HepG2 (cell line): ENCODE measurements around the gene HECTD1. TPM values are rescaled to one million over a fixed set of nuclear protein-coding genes. Genes with fewer than 3 reads are reported as not detected.

Source experiments
- FOSL2 ChIP-seq: sonication (generic); formaldehyde crosslinking; IDR thresholded peaks from 2 replicates; pipeline ENCODE4 v1.4.0; 2020; ENCODE audit warnings: missing genetic modification reagents
- FOXK2 ChIP-seq: fragments of 450-650 bp; IDR thresholded peaks from 2 replicates; pipeline ENCODE4 v1.6.1; 2016
- FOXP1 ChIP-seq, 2 experiments: fragments of 450-650 bp in 1 of 2; IDR thresholded peaks; 2 replicates each; pipeline ENCODE4 v1.6.1; 2017 to 2018; ENCODE audit warnings: antibody characterized with exemption in 1 of 2
- HDAC2 ChIP-seq: sonication (generic); formaldehyde crosslinking; IDR thresholded peaks from 2 replicates; pipeline ENCODE4 v1.4.0; 2020; ENCODE audit warnings: missing genetic modification reagents
- KLF16 ChIP-seq, 2 experiments: sonication (generic) in 1 of 2; formaldehyde crosslinking in 1 of 2; IDR thresholded peaks; 2 replicates each; pipeline versions ENCODE4 v1.6.1 to v1.8.0; 2016 to 2023; ENCODE audit warnings: missing genetic modification reagents in 2 of 2, missing compliant biosample characterization in 1 of 2
- MAFG ChIP-seq: sonication (generic); formaldehyde crosslinking; IDR thresholded peaks from 2 replicates; pipeline ENCODE4 v1.5.1; 2020; ENCODE audit warnings: mild to moderate bottlenecking, missing genetic modification reagents
- MBD4 ChIP-seq: IDR thresholded peaks from 2 replicates; pipeline ENCODE4 v1.6.1; 2012; ENCODE audit warnings: low read length, inconsistent platforms, borderline replicate concordance
- MLX ChIP-seq: IDR thresholded peaks from 2 replicates; pipeline ENCODE4 v1.6.1; 2016
- MYC ChIP-seq: sonication (generic); formaldehyde crosslinking; IDR thresholded peaks from 2 replicates; pipeline ENCODE4 v1.9.0; 2021; ENCODE audit warnings: missing genetic modification reagents, borderline replicate concordance
- PAX8 ChIP-seq: sonication (generic); formaldehyde crosslinking; IDR thresholded peaks from 2 replicates; pipeline ENCODE4 v1.8.0; 2022; ENCODE audit warnings: mild to moderate bottlenecking, missing genetic modification reagents, borderline replicate concordance
- PHF5A ChIP-seq: IDR thresholded peaks from one replicate; pipeline ENCODE4 v1.6.1; 2018; ENCODE audit warnings: low read depth, missing genetic modification reagents; ENCODE audit not compliant: unreplicated experiment
- PTBP1 ChIP-seq: fragments of 200-400 bp; formaldehyde crosslinking; IDR thresholded peaks from 2 replicates; pipeline ENCODE4 v1.6.1; 2018; ENCODE audit warnings: low read length, low read depth; ENCODE audit not compliant: poor library complexity, severe bottlenecking
- SALL1 ChIP-seq: sonication (generic); formaldehyde crosslinking; IDR thresholded peaks from 2 replicates; pipeline ENCODE4 v1.8.0; 2022; ENCODE audit warnings: mild to moderate bottlenecking, missing genetic modification reagents
- TFE3 ChIP-seq: IDR thresholded peaks from 2 replicates; pipeline ENCODE4 v1.6.1; 2016
- ZHX1 ChIP-seq: sonication (generic); formaldehyde crosslinking; IDR thresholded peaks from 2 replicates; pipeline ENCODE4 v1.8.1; 2022; ENCODE audit warnings: low read depth, mild to moderate bottlenecking, missing genetic modification reagents
- ZNF333 ChIP-seq: sonication (generic); formaldehyde crosslinking; IDR thresholded peaks from 2 replicates; pipeline ENCODE4 v1.4.0; 2020; ENCODE audit warnings: mild to moderate bottlenecking, missing genetic modification reagents, borderline replicate concordance
- polyA plus RNA-seq, 8 experiments: library from polyadenylated mRNA; depleted of rRNA in 3 of 8; stranded (reverse) in 7 of 8; unstranded in 1 of 8; fragments of >200 nt; fragmentation: Illumina TruSeq in 4 of 8; extraction: Trizol in 4 of 8; gene quantifications; 2 replicates each; pipeline versions ENCODE4 v1.2.1 to v1.2.3, GENCODE V29; 2011 to 2016; ENCODE audit warnings: low read depth in 4 of 8, missing spikeins in 1 of 8, mixed read lengths in 1 of 8; ENCODE audit not compliant: insufficient read depth in 1 of 8
- total RNA-seq, 5 experiments: library from RNA; depleted of rRNA; stranded (reverse); fragments of >200 nt; fragmentation: Illumina TruSeq; extraction: Trizol; gene quantifications; 2 replicates each; pipeline ENCODE4 v1.2.3, GENCODE V29; 2016; ENCODE audit warnings: low read depth in 1 of 5
- TF ChIP-seq, protein P1 (sequence below): sonication (generic); formaldehyde crosslinking; IDR thresholded peaks from 2 replicates; pipeline ENCODE4; 2020; ENCODE audit warnings: missing genetic modification reagents, mild to moderate bottlenecking, borderline replicate concordance

HECTD1 gene
- total and polyA plus RNA-seq, 2 of the 13 experiments (the other 11 are each of a cell fraction or from before 2014, with no cell fraction given), result 312 to 560 TPM

DNA sequence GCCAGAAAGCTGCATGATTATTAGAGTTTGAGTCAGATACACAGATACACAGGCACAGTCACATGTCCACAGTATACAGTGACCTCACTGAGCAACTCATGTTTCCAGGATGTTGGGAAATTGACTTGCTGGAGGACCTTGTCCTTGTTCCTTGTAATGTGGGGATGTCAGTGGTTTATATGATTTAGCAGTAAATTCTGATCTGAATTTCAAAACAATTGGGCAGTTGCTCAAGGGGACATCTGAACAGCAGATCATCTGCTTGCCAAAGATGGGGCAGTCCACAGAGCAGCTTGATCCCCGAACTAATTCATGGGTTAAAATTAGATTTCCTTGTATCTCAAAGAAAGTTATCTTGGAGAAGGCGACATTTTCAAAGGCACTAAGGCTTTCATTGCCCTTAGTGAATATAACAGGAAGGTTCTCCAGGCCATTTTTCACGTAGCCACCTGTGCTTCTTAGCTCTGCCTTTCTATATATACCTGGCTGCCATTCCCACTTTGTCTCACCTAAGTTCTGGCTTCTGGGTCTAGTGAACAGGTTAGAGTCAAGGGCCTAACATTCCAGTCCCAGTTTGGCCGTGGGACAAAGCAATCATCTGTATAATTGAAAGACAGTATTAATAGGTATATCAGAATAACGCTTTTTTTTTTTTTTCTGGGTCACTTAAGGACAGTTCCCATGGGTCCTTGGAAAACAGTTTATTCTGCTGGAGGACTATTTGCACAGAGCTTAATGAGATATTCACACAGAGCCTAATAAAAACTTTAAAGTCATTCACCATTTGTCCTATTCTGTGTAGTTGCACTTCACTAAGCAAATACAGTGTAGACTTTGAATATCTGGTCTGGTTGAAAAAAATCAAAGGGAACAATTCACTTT lies 116.5 kb downstream of the HECTD1 start (continued):
- TF ChIP-seq MYC (CRISPR knock-in tag) (no peak), HDAC2 (peak; percentile 69; the same call in 1 of the 2 replicates), ZNF333 (CRISPR knock-in tag) (no peak), TFE3 (peak; percentile 98), FOXK2 (peak; percentile 89), SALL1 (CRISPR knock-in tag) (peak; percentile 56; the same call in 1 of the 2 replicates), PTBP1 (no peak), FOXP1 (IDR thresholded peaks at IDR 0.05) (no peak), FOXP1 (CRISPR knock-in tag; IDR thresholded peaks at IDR 0.05) (peak; percentile 90), MBD4 (no peak; the same call in 1 of the 2 replicates), MAFG (CRISPR knock-in tag) (no peak), KLF16 (CRISPR knock-in tag; IDR thresholded peaks at IDR 0.05) (no peak; a peak in 1 of 4 replicates), FOSL2 (CRISPR knock-in tag) (peak; percentile 88), PAX8 (CRISPR knock-in tag) (0 out of 2 replicates have a peak, but pooled peaks have one; percentile 12), ZHX1 (CRISPR knock-in tag) (peak; percentile 84; the same call in 1 of the 2 replicates), MLX (0 out of 2 replicates have a peak, but pooled peaks have one; percentile 34), PHF5A (CRISPR knock-in tag) (no peak)
- TF ChIP-seq, protein P1, sequence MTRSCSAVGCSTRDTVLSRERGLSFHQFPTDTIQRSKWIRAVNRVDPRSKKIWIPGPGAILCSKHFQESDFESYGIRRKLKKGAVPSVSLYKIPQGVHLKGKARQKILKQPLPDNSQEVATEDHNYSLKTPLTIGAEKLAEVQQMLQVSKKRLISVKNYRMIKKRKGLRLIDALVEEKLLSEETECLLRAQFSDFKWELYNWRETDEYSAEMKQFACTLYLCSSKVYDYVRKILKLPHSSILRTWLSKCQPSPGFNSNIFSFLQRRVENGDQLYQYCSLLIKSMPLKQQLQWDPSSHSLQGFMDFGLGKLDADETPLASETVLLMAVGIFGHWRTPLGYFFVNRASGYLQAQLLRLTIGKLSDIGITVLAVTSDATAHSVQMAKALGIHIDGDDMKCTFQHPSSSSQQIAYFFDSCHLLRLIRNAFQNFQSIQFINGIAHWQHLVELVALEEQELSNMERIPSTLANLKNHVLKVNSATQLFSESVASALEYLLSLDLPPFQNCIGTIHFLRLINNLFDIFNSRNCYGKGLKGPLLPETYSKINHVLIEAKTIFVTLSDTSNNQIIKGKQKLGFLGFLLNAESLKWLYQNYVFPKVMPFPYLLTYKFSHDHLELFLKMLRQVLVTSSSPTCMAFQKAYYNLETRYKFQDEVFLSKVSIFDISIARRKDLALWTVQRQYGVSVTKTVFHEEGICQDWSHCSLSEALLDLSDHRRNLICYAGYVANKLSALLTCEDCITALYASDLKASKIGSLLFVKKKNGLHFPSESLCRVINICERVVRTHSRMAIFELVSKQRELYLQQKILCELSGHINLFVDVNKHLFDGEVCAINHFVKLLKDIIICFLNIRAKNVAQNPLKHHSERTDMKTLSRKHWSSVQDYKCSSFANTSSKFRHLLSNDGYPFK (CRISPR knock-in tag), result no peak
